Activated CD8-positive, alpha-beta memory T cell treated with anti-CD3 and anti-CD28 coated beads, Interleukin-2, amount 50 U/mL, for 4 hours (primary cell): Measurements from ENCODE around the gene HMGN4.

ENCODE experiments used
- DNase-seq: peaks from one replicate; pipeline ENCODE4 v3.0.0-alpha.2; 2020

HMGN4 gene

DNA sequence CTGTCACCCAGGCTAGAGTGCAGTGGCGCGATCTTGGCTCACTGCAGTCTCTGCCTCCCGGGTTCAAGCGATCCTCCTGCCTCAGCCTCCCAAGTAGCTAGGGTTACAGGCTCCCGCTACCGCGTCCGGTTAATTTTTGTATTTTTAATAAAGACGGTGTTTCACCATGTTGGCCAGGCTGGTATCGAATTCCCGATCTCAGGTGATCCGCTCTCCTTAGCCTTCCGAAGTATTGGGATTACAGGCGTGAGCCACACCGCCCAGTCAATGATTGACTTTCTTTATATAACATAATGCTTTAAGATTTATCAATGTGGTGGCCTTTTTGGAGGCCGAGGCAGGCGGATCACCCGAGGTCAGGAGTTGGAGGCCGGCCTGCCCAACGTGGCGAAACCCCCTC, 50.8 kb downstream of the HMGN4 start:
- DNase-seq: no peak

DNA sequence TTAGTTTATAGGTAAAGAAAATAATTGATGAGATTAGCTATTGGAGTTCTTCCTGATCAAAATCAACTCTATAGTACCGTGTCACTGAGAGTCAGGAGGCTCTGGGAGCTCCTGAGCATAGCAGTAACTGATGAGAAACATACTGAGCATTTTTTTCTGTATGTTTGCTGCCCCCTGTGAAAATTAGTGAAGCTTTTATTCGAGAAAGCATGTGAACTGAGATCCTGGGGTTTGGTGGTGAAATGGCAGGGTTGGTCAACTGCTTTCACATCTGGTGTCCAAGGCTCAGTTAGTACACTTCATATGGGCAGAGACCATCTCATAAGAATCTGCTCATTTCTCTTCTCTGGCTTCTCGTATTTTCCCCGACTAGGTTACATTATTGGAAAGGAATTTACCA, 54.5 kb downstream of the HMGN4 start:
- no peak for DNase-seq

- DNase-seq: no peak
These were observed 55.3 kb downstream of the HMGN4 start for GRCh38 chr6:26593278-26594130.

- no peak for DNase-seq
These were observed 55.9 kb downstream of the HMGN4 start for GRCh38 chr6:26594131-26594498.

DNA sequence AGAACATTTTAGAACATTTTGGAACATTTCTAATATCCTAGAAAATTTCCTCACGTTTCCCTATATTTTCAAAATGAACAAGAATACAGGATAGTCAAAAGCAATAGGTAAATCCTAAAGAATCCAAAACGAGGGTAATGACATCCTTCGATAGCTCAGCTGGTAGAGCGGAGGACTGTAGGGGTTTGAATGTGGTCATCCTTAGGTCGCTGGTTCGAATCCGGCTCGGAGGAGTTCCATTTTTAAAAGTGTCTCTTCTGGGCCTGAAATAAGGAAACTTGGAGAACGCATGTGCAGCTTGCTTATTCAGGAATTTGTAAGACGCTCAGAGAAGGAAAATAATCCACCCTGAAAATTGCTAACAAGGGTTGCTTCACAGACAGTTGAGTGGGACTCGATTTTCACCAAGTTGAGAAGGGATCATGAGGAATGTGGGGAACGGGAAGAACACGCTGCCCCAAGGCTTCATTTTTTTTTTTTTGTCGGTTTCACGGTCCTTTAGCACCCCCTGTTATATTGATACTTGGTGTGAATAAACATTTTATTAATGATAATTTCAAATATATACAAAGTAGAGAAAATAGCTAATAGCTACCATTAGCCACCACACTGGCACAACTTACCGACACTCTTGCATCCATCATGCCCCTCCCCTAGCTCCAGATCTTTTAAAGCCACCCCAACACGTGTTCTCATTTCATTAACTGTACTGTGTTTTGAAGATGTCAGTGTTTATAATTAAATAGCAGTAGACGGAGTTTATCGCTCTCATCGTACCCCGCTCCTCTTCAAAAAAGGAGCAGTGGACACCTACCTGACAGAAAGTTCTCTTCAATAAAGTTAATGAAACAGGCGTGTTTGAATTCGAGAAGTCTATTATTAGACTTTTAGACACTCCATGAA, 56.8 kb downstream of the HMGN4 start:
- no peak for DNase-seq

- peak; percentile 88 for DNase-seq
These were observed 57.6 kb downstream of the HMGN4 start for GRCh38 chr6:26595669-26596269.
